ACHN (cell line): Measurements from ENCODE around the gene BMF.
"Not testable (repeated sequence)": the region's sequence is repeated elsewhere in the genome, so short reads cannot be mapped to it uniquely, and the experiment has no call there.

ENCODE experiments used
- DNase-seq: peaks from one replicate; pipeline ENCODE4 v3.0.0-alpha.2; 2015
- in situ Hi-C: cut with HindIII; loops from 2 replicates; pipeline ENCODE4 v1.10.0; 2017; ENCODE audit warnings: low sequenced_read_pairs, low pct_ligation_motif_present, low pct_unique_long_range_greater_than_20kb

BMF gene

GRCh38 chr15:40108855-40109735 lies at the start of gene BMF:
TSS of gene BMF (minus strand) at chr15:40108879. CDS start at chr15:40106086, 2,793 bp downstream.
- in situ Hi-C loops: no loop called here

GRCh38 chr15:40157778-40158447 lies 49.2 kb upstream of the BMF start:
- in situ Hi-C loops: no loop called here
- DNase-seq: no peak

More at GRCh38 chr15:40108855-40109735, at the start of gene BMF:
- peak; percentile 97 for DNase-seq

GRCh38 chr15:40155270-40155910 lies 46.7 kb upstream of the BMF start:
- in situ Hi-C loops: no loop called here
- no peak for DNase-seq

GRCh38 chr15:40154821-40155220 lies 46.1 kb upstream of the BMF start:
- in situ Hi-C loops, DNase-seq: not testable (repeated sequence)

- no peak for DNase-seq
- in situ Hi-C loops: no loop called here
These were observed 43.3 kb upstream of the BMF start for GRCh38 chr15:40151991-40152390.

- in situ Hi-C loops: no loop called here
- no peak for DNase-seq
These were observed 42.8 kb upstream of the BMF start for GRCh38 chr15:40151499-40151898.

GRCh38 chr15:40150163-40150925 lies 41.7 kb upstream of the BMF start:
- peak; percentile 65 for DNase-seq
- in situ Hi-C loops: no loop called here

GRCh38 chr15:40149339-40149738 lies 40.7 kb upstream of the BMF start:
- in situ Hi-C loops: no loop called here
- no peak for DNase-seq

GRCh38 chr15:40146037-40146436 lies 37.4 kb upstream of the BMF start:
- DNase-seq: peak; percentile 54
- in situ Hi-C loops: no loop called here

GRCh38 chr15:40142428-40142827 lies 33.7 kb upstream of the BMF start:
- no peak for DNase-seq
- in situ Hi-C loops: no loop called here

- in situ Hi-C loops, DNase-seq: not testable (repeated sequence)
These were observed 29.5 kb upstream of the BMF start for GRCh38 chr15:40138201-40138570.

GRCh38 chr15:40137303-40138200 lies 28.9 kb upstream of the BMF start:
- in situ Hi-C loops: no loop called here
- DNase-seq: no peak

- in situ Hi-C loops: no loop called here
- DNase-seq: no peak
These were observed 28.0 kb upstream of the BMF start for GRCh38 chr15:40136470-40137302.

GRCh38 chr15:40135846-40136450 lies 27.3 kb upstream of the BMF start:
- DNase-seq, in situ Hi-C loops: not testable (repeated sequence)

GRCh38 chr15:40134885-40135284 lies 26.2 kb upstream of the BMF start:
- DNase-seq: no peak
- in situ Hi-C loops: no loop called here

- in situ Hi-C loops: no loop called here
- DNase-seq: no peak
These were observed 24.9 kb upstream of the BMF start for GRCh38 chr15:40133544-40133943.
